ENCODE data around the gene SPRR4.

- no peak for TF ChIP-seq CTCF (conservative IDR thresholded peaks at IDR 0.05 in 1 of 2, IDR thresholded peaks at IDR 0.05 in 1 of 2; ENCODE audit: extremely low read depth in 1 of 2, insufficient read depth in 1 of 2, low read depth in 1 of 2, low read length in 2 of 2)
- TF ChIP-seq EZH2 (IDR thresholded peaks at IDR 0.05; ENCODE audit: borderline replicate concordance, low read length): no peak
Measured at GRCh38 chr1:152953761-152954160, 16.7 kb upstream of the SPRR4 start.
